B cell (primary cell): ENCODE data around the gene ARPC2. TPM values are rescaled to one million over a fixed set of nuclear protein-coding genes. Genes with fewer than 3 reads are reported as not detected.

Source experiments
- ATAC-seq: fragments of 200-7000 bp; cut with Tn5 transposase; one replicate; pipeline ENCODE4 v1.10.0; 2021; ENCODE audit warnings: low read depth, mild to moderate bottlenecking, moderate number of reproducible peaks, moderate library complexity
- CTCF ChIA-PET: fragments of 350-600 bp; sonication (Branson Sonifier 250); formaldehyde crosslinking; loops from one replicate; lab custom pipeline; 2021; ENCODE audit warnings: antibody characterized with exemption, inconsistent platforms; lab: Charles Lee
- POLR2A ChIA-PET: fragments of 350-600 bp; sonication (Branson Sonifier 250); formaldehyde crosslinking; loops from one replicate; lab custom pipeline; 2021; ENCODE audit warnings: antibody characterized with exemption; lab: Charles Lee
- DNase-seq: peaks from one replicate; pipeline ENCODE4 v3.0.0; 2013
- H2AFZ ChIP-seq: 2 replicates; pipeline ENCODE4 v1.6.1; 2012; ENCODE audit warnings: mild to moderate bottlenecking, low read depth, low read length; ENCODE audit not compliant: insufficient read depth, poor library complexity, severe bottlenecking
- H3K27ac ChIP-seq, 2 donors: 1 replicate in 1 of 2; 2 replicates in 1 of 2; pipeline ENCODE4 v1.5.1; 2012 to 2013; ENCODE audit warnings: low read length in 2 of 2, mild to moderate bottlenecking in 2 of 2, moderate library complexity in 1 of 2
- H3K27me3 ChIP-seq, 4 experiments: fragments of 200-600 bp in 1 of 4; sonication (generic) in 1 of 4; replicated peaks in 1 of 4; 1 replicate in 2 of 4; 2 replicates in 2 of 4; pipeline versions ENCODE4 v1.6.1 to v1.7.0; 2013 to 2016; ENCODE audit warnings: low read length in 3 of 4, mild to moderate bottlenecking in 2 of 4, mixed read lengths in 1 of 4, moderate library complexity in 1 of 4; ENCODE audit not compliant: insufficient read depth in 4 of 4, control insufficient read depth in 3 of 4; ENCODE audit errors: control extremely low read depth in 1 of 4
- H3K36me3 ChIP-seq, 2 experiments: replicated peaks in 1 of 2; 1 replicate in 1 of 2; 2 replicates in 1 of 2; pipeline versions ENCODE4 v1.6.1 to v1.7.1; 2013; ENCODE audit warnings: low read length in 1 of 2; ENCODE audit not compliant: insufficient read depth in 2 of 2, control insufficient read depth in 1 of 2; ENCODE audit errors: control extremely low read depth in 1 of 2, extremely low read depth in 1 of 2
- H3K4me1 ChIP-seq, 2 donors: fragments of 200-600 bp in 1 of 2; sonication (generic) in 1 of 2; 1 replicate in 1 of 2; 2 replicates in 1 of 2; pipeline versions ENCODE4 v1.5.1 to v1.6.1; 2013 to 2017; ENCODE audit warnings: low read length in 2 of 2; ENCODE audit not compliant: control insufficient read depth in 2 of 2, insufficient read depth in 2 of 2
- H3K4me2 ChIP-seq: replicated peaks from 2 replicates; pipeline ENCODE3; 2012; ENCODE audit warnings: mild to moderate bottlenecking, low read depth, low read length; ENCODE audit not compliant: poor library complexity, severe bottlenecking
- H3K4me3 ChIP-seq, 5 experiments: fragments of 200-600 bp in 1 of 5; sonication (generic) in 1 of 5; 1 replicate in 3 of 5; 2 replicates in 2 of 5; pipeline versions ENCODE4 v1.5.1 to v1.7.0; 2011 to 2016; ENCODE audit warnings: low read length in 4 of 5, mild to moderate bottlenecking in 4 of 5, low read depth in 2 of 5, control low read depth in 1 of 5, moderate library complexity in 1 of 5; ENCODE audit not compliant: insufficient read depth in 1 of 5; ENCODE audit errors: control extremely low read depth in 1 of 5, extremely low read depth in 1 of 5
- H3K79me2 ChIP-seq: fragments of 200-600 bp; sonication (generic); one replicate; pipeline ENCODE4 v1.6.0; 2016; ENCODE audit warnings: low read length; ENCODE audit not compliant: control insufficient read depth, insufficient read depth
- H3K9ac ChIP-seq: fragments of 200-600 bp; sonication (generic); 2 replicates; pipeline ENCODE4 v1.6.1; 2017; ENCODE audit warnings: mild to moderate bottlenecking, low read length, moderate library complexity
- H3K9me3 ChIP-seq, 3 donors: one replicate each; pipeline versions ENCODE4 v1.6.1 to v1.7.1; 2013; ENCODE audit warnings: low read length in 2 of 3; ENCODE audit not compliant: control insufficient read depth in 2 of 3, insufficient read depth in 1 of 3; ENCODE audit errors: control extremely low read depth in 1 of 3
- H4K20me1 ChIP-seq: 2 replicates; pipeline ENCODE4 v1.6.0; 2012; ENCODE audit warnings: mild to moderate bottlenecking, low read length; ENCODE audit not compliant: insufficient read depth, control insufficient read depth, poor library complexity, severe bottlenecking
- H3K27ac Mint-ChIP-seq: one replicate; pipeline ENCODE4 v1.8.0; 2021; ENCODE audit warnings: mixed read lengths
- H3K27me3 Mint-ChIP-seq: one replicate; pipeline ENCODE4 v1.8.0; 2021; ENCODE audit warnings: mixed read lengths
- H3K4me1 Mint-ChIP-seq: one replicate; pipeline ENCODE4 v1.8.0; 2021; ENCODE audit warnings: mixed read lengths
- H3K4me3 Mint-ChIP-seq: one replicate; pipeline ENCODE4 v1.8.0; 2021; ENCODE audit warnings: mixed read lengths
- H3K9me3 Mint-ChIP-seq: one replicate; pipeline ENCODE4 v1.8.0; 2022; ENCODE audit warnings: mixed read lengths; ENCODE audit not compliant: insufficient read depth
- EZH2 ChIP-seq: IDR thresholded peaks from 2 replicates; pipeline ENCODE4 v1.6.1; 2012; ENCODE audit warnings: borderline replicate concordance, low read depth, mild to moderate bottlenecking, moderate library complexity, low read length; ENCODE audit not compliant: insufficient read depth, poor library complexity, severe bottlenecking
- WGBS: methylation state at CpG from one replicate; pipeline ENCODE4 v1.1.5; 2013; ENCODE audit warnings: missing lambda C conversion rate; ENCODE audit not compliant: insufficient coverage; 5-methylcytosine and 5-hydroxymethylcytosine counted together
- intact Hi-C: fragments of 100-400 bp; cut with micrococcal nuclease; formaldehyde crosslinking; loops from one replicate; pipeline ENCODE4 v1.10.0; 2022
- polyA plus RNA-seq: library from polyadenylated mRNA; depleted of rRNA; stranded (reverse); fragments of >200 nt; gene quantifications from 2 replicates; pipeline ENCODE4 v1.2.3, GENCODE V29; 2012
- total RNA-seq, 2 donors: library from RNA; stranded (reverse); fragments of 120-200 nt in 1 of 2; gene quantifications; 1 replicate in 1 of 2; 2 replicates in 1 of 2; pipeline versions ENCODE4 v1.2.3 to v1.2.4, GENCODE V29; 2013 to 2022
- TF ChIP-seq, protein P1 (sequence below): fragments of 200-600 bp; IDR thresholded peaks from one replicate; pipeline ENCODE4 v1.8.0; 2022; ENCODE audit warnings: antibody characterized with exemption, mild to moderate bottlenecking

Gene ARPC2
- total and polyA plus RNA-seq, 2 donors (not counting 1 experiment from before 2014, with no cell fraction given) = 314 to 343 TPM

DNA sequence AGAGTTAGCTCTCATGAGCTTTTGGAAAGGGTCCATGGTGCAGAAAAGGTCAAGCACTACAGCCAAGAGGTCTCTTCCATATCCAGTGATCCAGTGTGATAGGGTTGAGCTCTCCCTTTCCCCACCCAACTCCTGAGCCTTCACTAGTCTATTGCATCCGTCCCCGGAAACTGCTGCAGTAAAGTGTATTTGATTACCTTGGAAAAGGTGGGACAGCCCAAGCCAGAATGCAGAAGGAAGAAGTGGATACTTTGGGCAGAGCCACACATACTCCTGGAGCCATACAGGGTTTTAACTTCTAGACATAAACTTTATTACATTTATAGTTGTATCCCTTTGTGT is 56.9 kb downstream of the ARPC2 start:
- ATAC-seq = no peak
- Histone ChIP-seq H2AFZ (no peak overlapping the region), H3K27ac (peak overlapping the region; percentile 51 to 57), H3K36me3 (peaks cover 3 to 58% of the 10 kb centered on the region in 2 experiments), H4K20me1 (peaks cover 25% of the 10 kb centered on the region), H3K9me3 (no peaks in the 10 kb centered on the region), H3K27me3 (no peaks in the 10 kb centered on the region), H3K9ac (no peak overlapping the region), H3K4me1 (peaks cover 35 to 51% of the 10 kb centered on the region in 2 donors), H3K79me2 (peaks cover 31% of the 10 kb centered on the region), H3K4me3 (no peak overlapping the region), H3K4me2 (no peak overlapping the region)
- no CpG with 5 or more reads among the region's 2 CpGs for WGBS
- H3K4me1 Mint-ChIP-seq = peaks cover 56% of the 10 kb centered on the region
- H3K4me3 Mint-ChIP-seq = peak overlapping the region; percentile 47
- no peaks in the 10 kb centered on the region for H3K27me3 Mint-ChIP-seq
- intact Hi-C loops = loop anchor here (2.0 to 5.0 kb wide), 3 partner anchors 49 to 1323 kb away; partner anchors contain the start of genes GMPPA and STK11IP
- peak overlapping the region; percentile 88 for H3K27ac Mint-ChIP-seq
- ChIA-PET CTCF (interaction anchor here (1.3 to 8.0 kb wide), 14 partner anchors 15 to 603 kb away, joined by 3 to 331 read pairs (median 9); partner anchors contain the start of genes ARPC2, CATIP, CTDSP1 and TMBIM1), POLR2A (interaction anchor here (0.7 to 3.7 kb wide), 10 partner anchors 13 to 384 kb away, joined by 3 to 36 read pairs (median 5); partner anchors contain the start of gene TMBIM1)
- TF ChIP-seq EZH2 = no peak
- TF ChIP-seq, protein P1, sequence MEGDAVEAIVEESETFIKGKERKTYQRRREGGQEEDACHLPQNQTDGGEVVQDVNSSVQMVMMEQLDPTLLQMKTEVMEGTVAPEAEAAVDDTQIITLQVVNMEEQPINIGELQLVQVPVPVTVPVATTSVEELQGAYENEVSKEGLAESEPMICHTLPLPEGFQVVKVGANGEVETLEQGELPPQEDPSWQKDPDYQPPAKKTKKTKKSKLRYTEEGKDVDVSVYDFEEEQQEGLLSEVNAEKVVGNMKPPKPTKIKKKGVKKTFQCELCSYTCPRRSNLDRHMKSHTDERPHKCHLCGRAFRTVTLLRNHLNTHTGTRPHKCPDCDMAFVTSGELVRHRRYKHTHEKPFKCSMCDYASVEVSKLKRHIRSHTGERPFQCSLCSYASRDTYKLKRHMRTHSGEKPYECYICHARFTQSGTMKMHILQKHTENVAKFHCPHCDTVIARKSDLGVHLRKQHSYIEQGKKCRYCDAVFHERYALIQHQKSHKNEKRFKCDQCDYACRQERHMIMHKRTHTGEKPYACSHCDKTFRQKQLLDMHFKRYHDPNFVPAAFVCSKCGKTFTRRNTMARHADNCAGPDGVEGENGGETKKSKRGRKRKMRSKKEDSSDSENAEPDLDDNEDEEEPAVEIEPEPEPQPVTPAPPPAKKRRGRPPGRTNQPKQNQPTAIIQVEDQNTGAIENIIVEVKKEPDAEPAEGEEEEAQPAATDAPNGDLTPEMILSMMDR = no peak
- no peak for DNase-seq
- no peaks in the 10 kb centered on the region for H3K9me3 Mint-ChIP-seq

GRCh38 chr2:218274586-218274985 is 57.6 kb downstream of the ARPC2 start:
- Histone ChIP-seq H3K4me2 (no peak overlapping the region), H3K27me3 (no peaks in the 10 kb centered on the region), H3K4me1 (peaks cover 30 to 44% of the 10 kb centered on the region in 2 donors), H3K27ac (peak overlapping the region in 1 of 2 donors; percentile 57), H2AFZ (no peak overlapping the region), H3K36me3 (peaks cover 3 to 65% of the 10 kb centered on the region in 2 experiments), H3K79me2 (peaks cover 29% of the 10 kb centered on the region), H3K9me3 (no peaks in the 10 kb centered on the region), H3K4me3 (no peak overlapping the region), H4K20me1 (peaks cover 32% of the 10 kb centered on the region), H3K9ac (no peak overlapping the region)
- 76% methylated on average over 3 of the region's 4 CpGs for WGBS
- Mint-ChIP-seq H3K9me3 (no peaks in the 10 kb centered on the region), H3K4me3 (no peak overlapping the region), H3K27ac (peak overlapping the region; percentile 88), H3K27me3 (no peaks in the 10 kb centered on the region), H3K4me1 (peaks cover 49% of the 10 kb centered on the region)
- ChIA-PET POLR2A (interaction anchor here (1.0 to 3.7 kb wide), 3 partner anchors 12 to 49 kb away, joined by 3 to 36 read pairs (median 32); partner anchors contain the start of gene TMBIM1), CTCF (interaction anchor here (1.1 to 8.0 kb wide), 5 partner anchors 15 to 120 kb away, joined by 5 to 331 read pairs (median 77); partner anchors contain the start of genes CATIP and TMBIM1)
- no peak for TF ChIP-seq EZH2
- TF ChIP-seq, protein P1 = no peak
- intact Hi-C loops = loop anchor here (5.0 kb wide), 2 partner anchors 1223 to 1323 kb away; partner anchors contain the start of genes GMPPA and STK11IP
- ATAC-seq (no peak), DNase-seq (no peak)
